GM19239 (cell line): ENCODE data around the gene ZNF18.
"Not testable (repeated sequence)": the region's sequence is repeated elsewhere in the genome, so short reads cannot be mapped to it uniquely, and the experiment has no call there.

Experiments used
- DNase-seq: peaks from one replicate; pipeline ENCODE4 v3.0.0; 2011; ENCODE audit warnings: low spot score; ENCODE audit not compliant: insufficient read length
- FAIRE-seq: peaks from 2 replicates; lab custom pipeline; 2011; peaks lifted over from hg19 to GRCh38; lab: Jason Lieb, UNC

ZNF18 gene

DNA sequence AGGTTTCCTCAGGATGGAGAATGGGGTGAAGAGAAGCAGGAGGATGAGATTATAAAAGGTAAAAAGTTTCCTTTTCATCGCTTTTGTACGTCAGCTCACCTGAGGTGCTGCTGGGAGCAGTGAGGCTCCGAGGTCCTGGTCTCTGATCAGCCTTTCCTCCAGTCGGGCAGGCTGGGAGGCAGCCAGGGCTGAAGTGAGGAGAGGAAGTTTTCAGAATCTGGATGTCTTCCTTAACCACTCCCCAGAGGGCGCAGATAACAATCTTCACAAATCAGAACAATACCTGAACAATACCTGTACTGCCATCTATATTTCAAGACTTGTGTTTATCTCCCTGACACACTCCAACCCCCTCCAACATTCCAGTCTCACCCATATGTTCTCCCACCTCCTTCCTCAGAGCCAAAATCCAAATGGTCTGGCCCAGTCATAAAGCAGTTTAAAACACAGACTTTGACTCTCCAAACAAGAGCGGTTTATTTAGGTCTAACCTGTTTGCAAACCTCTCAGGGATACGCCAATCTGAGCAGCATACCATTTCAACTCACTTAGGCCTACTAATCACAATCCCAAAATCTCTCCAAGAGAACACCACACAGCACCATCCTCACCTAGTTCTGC lies 6.8 kb downstream of the ZNF18 start:
- FAIRE-seq = no peak
- DNase-seq = no peak

DNA sequence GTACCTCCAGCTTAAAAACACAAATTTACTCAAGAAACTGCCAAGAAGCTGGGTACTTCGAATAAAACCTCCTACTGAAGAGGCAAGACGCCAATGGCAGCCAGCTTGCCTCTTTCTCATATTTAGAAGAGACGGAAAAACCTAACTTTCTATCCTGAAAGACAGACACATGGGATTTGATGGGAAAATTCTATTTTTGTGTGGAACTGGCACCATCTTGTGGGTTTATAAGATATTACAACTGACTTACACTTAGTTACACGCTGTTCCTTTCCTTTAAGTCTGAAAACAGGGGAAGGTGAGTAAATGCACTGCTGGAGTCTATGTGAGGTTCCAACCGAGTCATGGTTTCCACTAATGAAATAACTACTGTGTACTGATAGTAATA lies 10.3 kb downstream of the ZNF18 start:
- DNase-seq (no peak), FAIRE-seq (no peak)

DNA sequence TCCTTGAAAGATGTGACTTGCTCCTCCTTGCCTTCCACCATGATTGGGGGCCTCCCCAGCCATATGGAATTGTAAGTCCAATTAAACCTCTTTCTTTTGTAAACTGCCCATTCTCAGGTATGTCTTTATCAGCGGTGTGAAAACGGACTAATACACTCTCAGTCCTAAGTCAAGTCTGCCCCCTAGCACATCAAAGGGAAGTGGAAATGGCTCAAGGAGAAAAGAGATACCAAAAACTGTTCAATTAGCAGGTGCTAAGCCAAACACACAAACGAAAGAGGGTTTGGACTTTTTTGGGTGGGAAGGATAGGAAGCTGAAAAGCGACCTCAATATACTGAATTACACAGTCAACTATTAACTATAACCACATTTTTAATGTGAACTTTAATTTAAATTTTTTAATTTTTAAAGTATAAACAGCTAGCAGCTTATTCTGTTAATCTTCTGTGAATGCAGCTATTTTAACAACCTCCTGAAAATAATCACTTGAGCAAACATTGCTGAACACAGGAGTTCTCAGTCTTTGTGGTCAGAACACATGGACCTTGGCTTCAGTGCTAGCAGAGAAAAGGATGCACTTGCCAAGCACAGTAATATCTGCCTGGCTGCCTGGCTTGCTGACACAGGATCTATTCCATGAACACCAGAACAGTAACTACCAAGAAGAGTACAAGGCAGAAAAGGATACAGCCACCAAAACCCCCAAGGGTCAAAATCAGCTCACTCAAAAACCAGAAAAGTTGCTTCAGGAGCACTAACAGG lies 10.9 kb downstream of the ZNF18 start:
- no peak for DNase-seq

DNA sequence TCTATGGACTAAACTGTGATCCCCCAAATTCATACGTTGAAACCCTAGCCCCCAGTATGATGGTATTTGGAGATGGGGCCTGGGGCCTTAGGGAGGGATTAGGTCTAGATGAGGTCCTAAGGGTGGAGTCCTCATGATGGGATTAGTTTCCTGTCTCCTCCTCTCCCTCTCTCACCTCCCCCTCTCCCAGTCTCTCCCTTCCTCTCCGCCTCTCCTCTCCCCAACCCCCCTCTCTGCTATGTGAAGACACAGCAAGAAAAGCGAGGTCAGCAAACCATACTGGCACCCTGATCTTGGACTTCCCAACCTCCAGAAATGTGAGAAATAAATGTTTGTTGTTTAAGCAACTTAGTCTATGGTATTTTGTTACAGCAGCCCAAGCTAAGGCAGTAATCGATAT lies 15.4 kb downstream of the ZNF18 start:
- no peak for FAIRE-seq

More for the DNA sequence above, 10.9 kb downstream of the ZNF18 start:
- no peak for FAIRE-seq

DNA sequence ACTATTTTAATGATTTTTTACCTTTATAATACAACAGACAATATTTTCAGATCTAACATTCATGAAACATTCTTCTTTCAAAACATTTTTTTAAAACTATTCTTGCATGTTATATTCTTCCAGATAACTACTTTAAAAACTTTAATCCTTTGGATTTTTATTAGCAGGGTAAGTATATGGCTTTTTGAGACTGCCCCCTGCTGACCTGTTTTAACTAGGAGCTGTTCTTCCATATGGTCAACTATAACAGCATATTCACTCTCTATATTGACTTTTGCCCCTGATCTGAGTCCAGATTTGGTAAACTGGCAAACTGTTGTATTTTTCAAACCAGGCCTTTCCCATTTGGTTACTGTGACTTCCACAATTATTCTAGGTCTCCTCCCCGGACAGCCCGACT lies 16.5 kb downstream of the ZNF18 start:
- DNase-seq (no peak), FAIRE-seq (no peak)

More for the DNA sequence above, 15.4 kb downstream of the ZNF18 start:
- DNase-seq = no peak

DNA sequence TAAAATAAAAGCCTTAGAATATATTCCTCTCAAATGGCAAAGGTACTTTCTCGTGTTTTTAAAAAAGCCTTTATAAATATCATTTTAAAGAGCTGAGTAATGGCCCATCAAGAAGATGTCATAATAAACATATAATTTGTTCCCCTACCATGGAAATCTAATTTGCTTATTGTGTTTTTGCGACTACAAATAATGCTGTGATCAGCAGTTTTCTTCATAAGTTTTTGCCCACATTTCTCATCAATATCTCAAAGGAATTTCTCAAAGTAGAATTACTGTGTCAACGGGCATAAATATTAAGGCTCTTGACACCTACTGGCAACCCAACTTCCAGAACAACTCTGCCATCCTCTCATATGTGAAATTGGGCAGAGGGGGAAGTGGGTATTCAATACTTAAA lies 17.5 kb downstream of the ZNF18 start:
- DNase-seq = no peak
- FAIRE-seq = no peak

DNA sequence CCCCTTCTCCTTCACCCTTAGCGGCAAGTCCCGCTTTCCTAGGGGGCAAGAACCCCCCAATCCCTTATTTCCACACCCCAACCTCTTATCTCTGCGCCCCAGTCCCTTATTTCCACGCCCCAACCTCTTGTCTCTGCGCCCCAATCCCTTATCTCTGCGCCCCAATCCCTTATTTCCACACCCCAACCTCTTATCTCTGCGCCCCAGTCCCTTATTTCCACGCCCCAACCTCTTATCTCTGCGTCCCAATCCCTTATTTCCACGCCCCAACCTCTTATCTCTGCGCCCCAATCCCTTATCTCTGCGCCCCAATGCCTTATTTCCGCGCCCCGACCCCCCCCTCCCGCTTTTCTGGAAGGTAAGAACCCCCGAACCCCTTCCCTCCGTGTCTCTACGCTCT lies 24.5 kb downstream of the ZNF18 start:
- not testable (repeated sequence) for DNase-seq, FAIRE-seq

DNA sequence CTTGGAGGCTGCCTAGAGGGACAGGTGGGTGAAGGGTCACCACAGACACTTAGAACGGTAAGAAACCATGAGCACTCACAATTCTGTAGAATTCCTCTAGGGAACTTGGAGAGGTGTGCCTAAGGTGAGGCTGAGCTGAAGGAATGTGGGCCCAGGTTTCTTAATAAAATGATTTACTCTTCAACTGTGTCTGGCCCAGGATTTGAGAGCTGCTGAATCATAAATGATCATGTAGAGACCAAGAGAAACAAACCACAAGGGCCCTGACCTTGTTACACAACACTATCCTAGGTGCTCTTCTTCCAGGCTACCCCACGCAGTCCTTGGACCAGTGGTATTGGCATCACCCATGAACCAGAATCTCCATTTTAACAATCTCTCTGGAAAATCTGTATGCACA lies 27.7 kb downstream of the ZNF18 start:
- FAIRE-seq = no peak
- no peak for DNase-seq

DNA sequence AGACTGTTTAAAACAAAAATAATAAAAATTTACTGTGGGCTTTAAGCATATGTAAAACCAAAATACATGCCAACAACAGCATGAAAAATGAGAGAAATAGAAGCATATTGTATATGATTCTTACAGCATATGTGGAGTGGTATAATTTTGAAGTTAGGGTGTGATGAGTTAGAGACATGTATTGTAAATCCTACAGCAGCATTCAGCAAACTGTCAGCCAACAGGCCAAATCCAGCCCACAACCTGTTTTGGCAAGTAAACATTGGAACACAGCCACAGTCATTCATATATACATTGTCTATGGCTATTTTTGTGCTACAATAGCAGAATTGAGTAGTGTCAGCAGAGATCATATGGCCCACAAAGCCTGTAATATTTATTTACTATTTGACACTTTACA lies 42.3 kb downstream of the ZNF18 start:
- FAIRE-seq = no peak
- DNase-seq = no peak

DNA sequence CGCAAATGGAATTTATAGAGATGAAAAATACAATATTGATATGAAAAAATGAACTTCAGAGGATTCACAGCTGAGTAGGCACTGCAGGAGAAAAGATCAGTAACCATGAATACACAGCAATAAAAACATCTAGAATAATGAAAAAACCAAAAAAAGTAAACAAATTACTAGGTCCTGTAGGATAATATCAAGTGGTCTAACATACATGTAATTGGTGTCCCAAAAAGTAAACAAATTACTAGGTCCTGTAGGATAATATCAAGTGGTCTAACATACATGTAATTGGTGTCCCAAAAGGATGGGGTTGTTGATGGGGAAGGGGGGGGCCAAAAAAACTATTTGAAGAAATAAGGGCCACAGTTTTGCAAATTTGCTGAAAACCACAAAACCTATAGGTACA lies 43.4 kb downstream of the ZNF18 start:
- DNase-seq (no peak), FAIRE-seq (no peak)

DNA sequence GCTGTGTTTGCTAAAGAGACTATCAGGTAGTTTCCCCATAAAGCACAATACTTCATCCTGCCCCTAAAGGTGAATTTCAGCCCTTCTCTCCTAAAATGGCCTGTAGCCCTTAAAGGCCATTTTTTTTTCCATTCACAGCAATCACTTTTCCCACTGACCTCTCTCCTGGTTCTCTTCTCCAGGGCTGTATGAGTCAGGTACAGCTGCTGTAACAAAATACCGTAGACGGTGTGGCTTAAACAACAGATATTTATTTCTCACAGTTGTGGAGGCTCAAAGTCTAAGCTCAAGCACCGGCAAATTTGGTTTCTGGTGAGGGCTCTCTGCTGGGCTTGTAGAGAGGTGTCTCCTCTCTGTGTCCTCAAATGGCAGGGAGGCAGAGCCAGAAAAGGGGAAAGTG lies 44.7 kb downstream of the ZNF18 start:
- no peak for DNase-seq
- FAIRE-seq = no peak

DNA sequence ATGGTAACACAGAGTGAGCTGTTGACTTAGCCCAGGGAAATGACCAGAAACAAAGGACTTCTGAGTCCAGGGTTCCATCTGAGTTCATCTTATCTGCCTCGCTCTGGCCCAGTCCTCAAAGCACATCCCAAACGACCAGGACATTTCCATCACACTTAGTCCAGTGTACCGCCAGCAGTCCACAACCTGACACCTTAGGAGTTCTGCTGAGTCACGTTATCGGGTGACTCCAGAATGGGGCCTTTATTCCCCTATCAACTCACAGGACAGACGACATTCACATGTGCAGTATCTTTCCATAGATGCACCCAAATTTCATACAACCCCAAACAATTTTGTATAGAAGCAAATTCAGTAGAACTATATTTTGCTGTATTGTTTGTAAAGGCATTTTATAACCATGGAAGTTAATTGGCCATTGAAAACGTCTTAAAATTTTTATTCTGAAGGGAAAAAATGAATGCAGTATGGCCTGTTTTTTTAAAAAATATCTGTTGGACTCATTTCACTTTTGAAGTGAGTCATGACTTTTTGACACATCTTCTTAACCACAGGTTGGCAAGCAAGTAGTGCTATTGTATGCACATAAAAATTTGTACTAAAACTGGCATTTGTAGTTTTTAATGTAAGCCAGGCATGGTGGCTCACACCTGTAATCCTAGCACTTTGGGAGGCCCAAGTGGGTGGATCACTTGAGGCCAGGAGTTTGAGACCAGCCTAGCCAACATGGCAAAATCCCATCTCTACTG lies 46.3 kb downstream of the ZNF18 start:
- DNase-seq (no peak), FAIRE-seq (no peak)

DNA sequence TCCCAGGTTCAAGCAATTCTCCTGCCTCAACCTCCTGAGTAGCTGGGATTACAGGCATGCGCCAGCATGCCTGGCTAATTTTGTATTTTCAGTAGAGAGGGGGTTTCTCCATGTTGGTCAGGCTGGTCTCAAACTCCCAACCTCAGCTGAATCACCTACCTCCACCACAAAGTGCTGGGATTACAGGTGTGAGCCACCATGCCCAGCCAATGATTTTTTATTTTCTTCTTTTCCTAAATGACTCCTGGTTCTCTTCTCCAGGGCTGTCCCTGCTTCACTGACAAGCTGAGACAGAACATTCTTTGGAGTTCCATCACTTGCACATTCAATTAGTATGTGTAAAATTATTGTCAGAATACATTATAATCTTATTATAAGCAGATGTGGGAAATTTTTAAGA lies 47.7 kb downstream of the ZNF18 start:
- FAIRE-seq, DNase-seq: not testable (repeated sequence)

DNA sequence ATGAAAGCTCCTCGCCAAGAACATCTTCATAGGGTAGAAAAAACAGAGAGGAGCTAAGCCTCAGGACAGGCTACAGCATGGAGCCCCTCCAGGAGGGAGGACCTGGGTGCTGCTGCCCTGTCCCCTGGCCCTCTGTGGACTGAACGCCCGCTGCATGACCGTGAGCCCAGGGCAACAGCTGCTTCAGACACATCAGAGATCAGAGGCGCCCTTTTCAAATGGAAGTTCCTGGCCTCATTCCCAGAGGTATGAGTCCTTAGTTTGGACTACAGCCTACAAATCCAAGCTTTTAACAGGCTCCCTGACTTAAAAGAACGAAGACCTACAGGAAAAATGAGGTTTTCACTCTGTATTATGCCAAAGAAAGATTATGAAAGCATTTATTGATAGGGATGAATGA lies 48.5 kb downstream of the ZNF18 start:
- no peak for DNase-seq

DNA sequence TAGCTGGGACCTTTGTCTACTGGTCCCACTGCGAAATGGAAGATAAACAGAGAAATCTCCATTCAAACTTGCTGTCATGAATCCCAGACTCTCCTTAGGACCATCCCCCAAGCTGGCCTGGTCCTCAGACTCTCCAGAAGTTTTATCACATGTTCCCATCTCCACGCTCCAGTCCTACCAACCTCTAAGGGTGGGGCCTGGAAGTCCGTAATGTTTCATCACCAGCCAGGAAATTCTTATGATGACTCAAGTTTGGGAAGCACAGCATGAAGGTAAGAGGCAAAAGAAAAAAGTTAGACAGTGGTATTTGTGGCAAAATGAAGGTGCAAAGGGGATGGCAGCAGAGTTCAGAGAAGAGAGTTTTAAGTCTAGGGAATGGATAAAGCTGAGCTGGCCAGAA lies 52.7 kb downstream of the ZNF18 start:
- DNase-seq (no peak), FAIRE-seq (no peak)

More for the DNA sequence above, 48.5 kb downstream of the ZNF18 start:
- FAIRE-seq = no peak

DNA sequence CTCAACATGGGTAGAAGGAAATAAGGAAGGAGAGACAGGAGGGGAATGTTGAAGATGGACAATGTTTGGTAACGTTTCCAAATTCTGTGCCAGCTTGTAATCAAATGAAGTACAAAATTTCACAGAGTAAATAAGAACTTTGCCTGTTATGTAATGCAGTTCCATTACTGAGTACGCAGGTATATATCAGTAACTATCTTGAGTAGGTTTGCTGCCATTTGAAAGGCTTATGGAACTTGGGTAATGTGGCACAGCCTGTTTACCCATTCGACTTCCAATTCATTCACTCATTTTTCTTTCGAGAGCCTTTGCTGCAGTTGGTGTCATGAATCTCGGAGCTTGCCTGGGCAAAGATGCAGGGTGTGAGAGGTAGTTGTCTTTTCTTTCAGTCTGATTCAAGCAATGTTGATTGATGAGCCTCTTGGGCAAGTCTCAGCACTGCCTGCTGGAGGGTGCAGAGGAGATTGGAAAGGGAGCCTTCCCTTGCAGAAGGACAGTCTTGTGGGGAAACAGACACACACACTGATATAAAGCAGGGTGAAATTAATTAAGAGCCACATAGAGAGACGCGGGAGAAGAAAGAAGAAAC lies 53.4 kb downstream of the ZNF18 start:
- FAIRE-seq = no peak

DNA sequence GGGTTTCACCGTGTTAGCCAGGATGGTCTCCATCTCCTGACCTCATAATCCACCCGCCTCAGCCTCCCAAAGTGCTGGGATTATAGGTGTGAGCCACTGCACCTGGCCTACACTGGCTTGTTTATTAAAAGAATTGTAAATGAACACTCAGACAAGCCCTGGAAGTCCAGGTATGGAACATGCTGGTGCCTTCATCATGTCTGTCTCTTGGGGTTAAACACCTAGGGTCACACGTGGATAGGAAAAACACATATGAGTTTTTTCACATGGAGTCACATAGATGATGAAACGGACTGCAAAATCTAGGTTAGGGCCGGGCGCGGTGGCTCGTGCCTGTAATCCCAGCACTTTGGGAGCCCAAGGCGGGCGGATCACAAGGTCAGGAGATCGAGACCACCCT lies 54.2 kb downstream of the ZNF18 start:
- not testable (repeated sequence) for DNase-seq, FAIRE-seq

More for the DNA sequence above, 53.4 kb downstream of the ZNF18 start:
- no peak for DNase-seq

DNA sequence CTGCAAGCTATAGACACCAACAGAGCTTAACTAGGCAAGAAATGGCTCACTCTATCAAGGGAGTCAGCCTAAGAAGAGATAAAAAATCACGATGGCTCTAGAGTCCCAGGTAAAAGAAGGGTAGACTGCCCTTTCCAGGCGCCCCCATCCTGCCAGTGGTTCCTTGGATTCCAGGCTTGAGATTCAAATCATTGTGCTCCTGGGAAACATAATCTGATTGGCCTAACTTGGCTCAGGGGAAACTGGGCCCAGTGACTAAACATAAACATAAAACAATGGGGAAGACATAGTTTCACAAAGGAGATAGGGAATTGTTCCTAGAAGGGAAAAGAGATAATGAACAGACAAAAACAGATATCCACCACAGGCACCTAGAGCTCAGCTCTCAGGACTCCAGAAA lies 56.4 kb downstream of the ZNF18 start:
- FAIRE-seq (no peak), DNase-seq (no peak)

DNA sequence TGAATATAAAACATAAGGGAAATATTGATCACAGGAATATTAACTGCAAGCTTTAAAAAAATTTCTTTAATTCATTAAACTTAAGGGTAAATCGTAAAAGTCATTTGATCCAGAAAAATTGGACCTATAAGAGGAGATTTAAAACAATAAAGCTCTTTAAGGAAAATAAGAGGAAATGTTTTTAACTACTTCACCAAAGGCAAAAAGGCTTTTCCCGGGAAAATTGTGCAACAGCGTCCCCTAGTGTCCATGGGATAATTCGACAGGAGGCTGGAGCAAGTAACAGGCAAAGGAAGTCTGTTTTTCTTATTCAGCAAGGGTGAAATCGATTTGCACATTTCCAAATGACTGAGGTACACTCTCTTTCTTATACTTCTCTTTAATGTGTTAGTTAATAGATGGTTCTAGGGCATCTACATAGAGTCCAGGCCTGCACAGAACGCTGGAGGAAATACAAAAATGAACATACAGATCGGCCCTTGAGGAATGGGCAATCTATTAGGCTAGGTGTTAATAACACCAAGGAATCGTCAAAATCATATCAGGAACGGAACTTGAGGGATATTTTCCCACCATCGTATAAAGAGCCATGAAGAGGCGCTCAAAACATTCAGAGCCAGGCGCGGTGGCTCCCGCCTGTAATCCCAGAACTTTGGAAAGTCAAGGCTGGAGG lies 61.4 kb downstream of the ZNF18 start:
- no peak for DNase-seq
- no peak for FAIRE-seq

DNA sequence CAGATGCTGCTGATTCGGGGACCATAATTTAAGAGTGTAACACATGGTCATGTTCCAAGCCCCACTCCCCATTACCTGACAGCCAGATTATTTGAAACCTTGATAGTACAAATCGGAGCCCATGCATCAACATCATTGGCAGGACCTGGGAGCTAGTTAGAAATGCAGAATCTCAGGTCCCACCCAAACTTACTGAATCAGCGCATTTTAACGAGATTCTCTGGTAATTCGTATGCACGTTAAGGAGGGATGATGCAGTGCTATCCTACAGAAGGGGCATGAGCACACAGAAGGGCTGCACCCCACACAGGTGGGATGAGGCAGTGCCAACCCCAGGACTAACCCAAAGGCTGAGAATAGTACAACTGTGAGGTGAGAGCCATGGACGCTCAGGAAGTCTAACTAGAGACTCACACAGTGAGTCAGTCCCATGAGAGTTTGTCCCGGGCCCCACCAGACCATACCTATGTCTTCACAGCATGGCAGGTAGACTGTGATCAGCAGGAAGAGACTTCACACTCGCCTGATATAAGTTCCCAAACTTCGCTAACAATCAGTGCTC lies 64.9 kb downstream of the ZNF18 start:
- FAIRE-seq = no peak

More for the DNA sequence above, 64.9 kb downstream of the ZNF18 start:
- DNase-seq = no peak
